Hippocampal formation (tissue), 2 donors: ENCODE data around the gene GSTA1.
"Not testable (repeated sequence)": the region's sequence is repeated elsewhere in the genome, so short reads cannot be mapped to it uniquely, and the experiment has no call there.

Experiments
- DNase-seq, 2 donors: peaks; one replicate each; lab custom pipeline; 2025; lab: John Stamatoyannopoulos, UW

GSTA1 gene

GRCh38 chr6:52757651-52758338 is 45.8 kb downstream of the GSTA1 start:
- DNase-seq = not testable (repeated sequence)

- DNase-seq = no peak
These were observed 49.2 kb downstream of the GSTA1 start for GRCh38 chr6:52754443-52754842.

- not testable (repeated sequence) for DNase-seq
These were observed 50.5 kb downstream of the GSTA1 start for GRCh38 chr6:52753137-52753536.

GRCh38 chr6:52752310-52752709 is 51.3 kb downstream of the GSTA1 start:
- DNase-seq = no peak

GRCh38 chr6:52749556-52750152 is 54.0 kb downstream of the GSTA1 start:
- DNase-seq = no peak

GRCh38 chr6:52747301-52747700 is 56.3 kb downstream of the GSTA1 start:
- not testable (repeated sequence) for DNase-seq

- no peak for DNase-seq
These were observed 57.4 kb downstream of the GSTA1 start for GRCh38 chr6:52746213-52746612.

GRCh38 chr6:52745764-52746201 is 57.8 kb downstream of the GSTA1 start:
- no peak for DNase-seq

- no peak for DNase-seq
These were observed 61.7 kb downstream of the GSTA1 start for GRCh38 chr6:52741872-52742271.
